DND-41 (cell line): ENCODE measurements around the gene C13orf42.

Experiments used
- ATAC-seq: fragments of 200-7000 bp; cut with Tn5 transposase; 3 replicates; pipeline ENCODE4 v1.9.1; 2021; ENCODE audit warnings: low read depth; ENCODE audit not compliant: insufficient read depth
- DNase-seq: peaks from one replicate; pipeline ENCODE4 v3.0.0-alpha.2; 2020
- H2AFZ ChIP-seq: 2 replicates; pipeline ENCODE4 v1.6.0; 2012; ENCODE audit warnings: low read depth, low read length
- H3K27ac ChIP-seq: 2 replicates; pipeline ENCODE4 v1.5.1; 2012; ENCODE audit warnings: low read length, inconsistent platforms
- H3K27me3 ChIP-seq: fragments of 200-600 bp; sonication (generic); 2 replicates; pipeline ENCODE4 v1.6.0; 2012; ENCODE audit warnings: low read length, mild to moderate bottlenecking, inconsistent platforms; ENCODE audit not compliant: insufficient read depth, poor library complexity
- H3K36me3 ChIP-seq: 2 replicates; pipeline ENCODE4 v1.5.1; 2012; ENCODE audit warnings: low read length, inconsistent platforms; ENCODE audit not compliant: insufficient read depth
- H3K4me1 ChIP-seq: 2 replicates; pipeline ENCODE4 v1.5.1; 2012; ENCODE audit warnings: mild to moderate bottlenecking, low read length; ENCODE audit not compliant: insufficient read depth
- H3K4me2 ChIP-seq: 2 replicates; pipeline ENCODE4 v1.6.0; 2012; ENCODE audit warnings: mild to moderate bottlenecking, moderate library complexity, low read length, inconsistent platforms; ENCODE audit not compliant: insufficient read depth
- H3K4me3 ChIP-seq, 2 experiments: fragments of 200-600 bp in 1 of 2; shearing (Covaris generic) in 1 of 2; 2 replicates each; pipeline ENCODE4 v1.5.1; 2012 to 2016; ENCODE audit warnings: inconsistent platforms in 2 of 2, low read length in 2 of 2, mild to moderate bottlenecking in 2 of 2, low read depth in 1 of 2, moderate library complexity in 1 of 2
- H3K79me2 ChIP-seq: 2 replicates; pipeline ENCODE4 v1.6.0; 2012; ENCODE audit warnings: low read length, inconsistent platforms; ENCODE audit not compliant: insufficient read depth
- H3K9ac ChIP-seq: 2 replicates; pipeline ENCODE4 v1.6.0; 2012; ENCODE audit warnings: low read depth, mild to moderate bottlenecking, inconsistent platforms, low read length, moderate library complexity
- H3K9me3 ChIP-seq: 2 replicates; pipeline ENCODE4 v1.5.1; 2012; ENCODE audit warnings: low read length, moderate library complexity, mild to moderate bottlenecking, inconsistent platforms; ENCODE audit not compliant: insufficient read depth, severe bottlenecking
- H4K20me1 ChIP-seq: 2 replicates; pipeline ENCODE4 v1.6.0; 2012; ENCODE audit warnings: low read length; ENCODE audit not compliant: insufficient read depth
- CTCF ChIP-seq: IDR thresholded peaks from 2 replicates; pipeline ENCODE4 v1.5.1; 2012; ENCODE audit warnings: borderline replicate concordance, low read length, moderate library complexity, mild to moderate bottlenecking; ENCODE audit not compliant: poor library complexity, severe bottlenecking; ENCODE audit errors: extremely low read depth
- EZH2 ChIP-seq: IDR thresholded peaks from 3 replicates; pipeline ENCODE4 v1.6.1; 2012; ENCODE audit warnings: borderline replicate concordance, low read depth, mild to moderate bottlenecking, moderate library complexity, low read length, inconsistent platforms; ENCODE audit not compliant: severe bottlenecking

C13orf42 gene

GRCh38 chr13:51043310-51043709 lies 67.8 kb downstream of the C13orf42 start:
- no peaks in the 10 kb centered on the region for H3K79me2 ChIP-seq
- no peak overlapping the region for H3K4me3 ChIP-seq
- H3K9ac ChIP-seq = no peak overlapping the region
- no peak overlapping the region for H2AFZ ChIP-seq
- H3K4me1 ChIP-seq = no peaks in the 10 kb centered on the region
- no peak overlapping the region for H3K4me2 ChIP-seq
- DNase-seq = no peak
- TF ChIP-seq EZH2 (no peak), CTCF (no peak)
- no peaks in the 10 kb centered on the region for H4K20me1 ChIP-seq
- H3K27me3 ChIP-seq = no peaks in the 10 kb centered on the region
- no peaks in the 10 kb centered on the region for H3K9me3 ChIP-seq
- ATAC-seq = no peak
- no peak overlapping the region for H3K27ac ChIP-seq
- H3K36me3 ChIP-seq = no peaks in the 10 kb centered on the region

- no peak overlapping the region for H3K4me2 ChIP-seq
- no peak for DNase-seq
- H3K4me3 ChIP-seq = no peak overlapping the region
- H4K20me1 ChIP-seq = no peaks in the 10 kb centered on the region
- ATAC-seq = no peak
- H3K36me3 ChIP-seq = no peaks in the 10 kb centered on the region
- H3K9ac ChIP-seq = no peak overlapping the region
- TF ChIP-seq EZH2 = no peak
- no peak for TF ChIP-seq CTCF
- H3K27me3 ChIP-seq = no peaks in the 10 kb centered on the region
- peaks cover 5% of the 10 kb centered on the region for H3K4me1 ChIP-seq
- H2AFZ ChIP-seq = no peak overlapping the region
- H3K27ac ChIP-seq = no peak overlapping the region
- no peaks in the 10 kb centered on the region for H3K79me2 ChIP-seq
- no peaks in the 10 kb centered on the region for H3K9me3 ChIP-seq
These were observed 69.4 kb downstream of the C13orf42 start for GRCh38 chr13:51041710-51042109.

- H2AFZ ChIP-seq = no peak overlapping the region
- no peak for DNase-seq
- H3K79me2 ChIP-seq = no peaks in the 10 kb centered on the region
- no peak overlapping the region for H3K4me2 ChIP-seq
- no peaks in the 10 kb centered on the region for H3K9me3 ChIP-seq
- peaks cover 10% of the 10 kb centered on the region for H3K4me1 ChIP-seq
- no peaks in the 10 kb centered on the region for H4K20me1 ChIP-seq
- H3K36me3 ChIP-seq = no peaks in the 10 kb centered on the region
- no peak for ATAC-seq
- H3K27me3 ChIP-seq = no peaks in the 10 kb centered on the region
- no peak overlapping the region for H3K4me3 ChIP-seq
- H3K9ac ChIP-seq = no peak overlapping the region
- no peak overlapping the region for H3K27ac ChIP-seq
- no peak for TF ChIP-seq CTCF
- TF ChIP-seq EZH2 = no peak
These were observed 69.9 kb downstream of the C13orf42 start for GRCh38 chr13:51041126-51041525.

GRCh38 chr13:51040431-51040830 lies 70.6 kb downstream of the C13orf42 start:
- Histone ChIP-seq H3K9ac (no peak overlapping the region), H4K20me1 (no peaks in the 10 kb centered on the region), H2AFZ (no peak overlapping the region), H3K27ac (no peak overlapping the region), H3K36me3 (no peaks in the 10 kb centered on the region), H3K4me2 (no peak overlapping the region), H3K27me3 (no peaks in the 10 kb centered on the region), H3K79me2 (no peaks in the 10 kb centered on the region), H3K4me1 (peaks cover 17% of the 10 kb centered on the region), H3K4me3 (no peak overlapping the region), H3K9me3 (no peaks in the 10 kb centered on the region)
- ATAC-seq (no peak), DNase-seq (no peak)
- no peak for TF ChIP-seq CTCF
- TF ChIP-seq EZH2 = no peak
